ENCODE measurements around the gene WNT4. TPM values are rescaled to one million over a fixed set of nuclear protein-coding genes. Genes with fewer than 3 reads are reported as not detected.

The WNT4 gene
- total RNA-seq, 1 donor from 2014 or later, result 26.4 TPM

- Mint-ChIP-seq H3K36me3 (no peaks in the 10 kb centered on the region), H3K4me3 (no peak overlapping the region), H3K27me3 (no peaks in the 10 kb centered on the region), H3K4me1 (ENCODE audit: unreplicated experiment) (peaks cover 22% of the 10 kb centered on the region), H3K9me3 (no peaks in the 10 kb centered on the region), H3K27ac (no peak overlapping the region)
- no peak for TF ChIP-seq CTCF (conservative IDR thresholded peaks at IDR 0.05)
- DNase-seq (ENCODE audit: extremely low spot score, unreplicated experiment), result no peak
Measured at GRCh38 chr1:22127731-22128130, 15.2 kb downstream of the WNT4 start.

- Mint-ChIP-seq H3K27me3 (no peaks in the 10 kb centered on the region), H3K9me3 (no peaks in the 10 kb centered on the region), H3K36me3 (no peaks in the 10 kb centered on the region), H3K27ac (no peak overlapping the region), H3K4me3 (no peak overlapping the region), H3K4me1 (ENCODE audit: unreplicated experiment) (peaks cover 27% of the 10 kb centered on the region)
- no peak for TF ChIP-seq CTCF (conservative IDR thresholded peaks at IDR 0.05)
- no peak for DNase-seq (ENCODE audit: extremely low spot score, unreplicated experiment)
Measured at GRCh38 chr1:22127248-22127647, 15.6 kb downstream of the WNT4 start.

GRCh38 chr1:22126531-22126930, 16.4 kb downstream of the WNT4 start:
- H3K36me3 Mint-ChIP-seq, result no peaks in the 10 kb centered on the region
- no peaks in the 10 kb centered on the region for H3K27me3 Mint-ChIP-seq
- H3K9me3 Mint-ChIP-seq, result no peaks in the 10 kb centered on the region
- TF ChIP-seq CTCF (conservative IDR thresholded peaks at IDR 0.05), result no peak
- DNase-seq (ENCODE audit: extremely low spot score, unreplicated experiment), result no peak
- H3K27ac Mint-ChIP-seq, result no peak overlapping the region
- H3K4me1 Mint-ChIP-seq (ENCODE audit: unreplicated experiment), result peaks cover 33% of the 10 kb centered on the region
- no peak overlapping the region for H3K4me3 Mint-ChIP-seq

- no peak for DNase-seq (ENCODE audit: extremely low spot score, unreplicated experiment)
- Mint-ChIP-seq H3K4me1 (ENCODE audit: unreplicated experiment) (peaks cover 42% of the 10 kb centered on the region), H3K27ac (peak overlapping the region; percentile 24), H3K36me3 (no peaks in the 10 kb centered on the region), H3K27me3 (no peaks in the 10 kb centered on the region), H3K4me3 (no peak overlapping the region), H3K9me3 (no peaks in the 10 kb centered on the region)
- no peak for TF ChIP-seq CTCF (conservative IDR thresholded peaks at IDR 0.05)
Measured at GRCh38 chr1:22124592-22125229, 18.2 kb downstream of the WNT4 start.

GRCh38 chr1:22123901-22124404, 18.9 kb downstream of the WNT4 start:
- DNase-seq (ENCODE audit: extremely low spot score, unreplicated experiment), result no peak
- Mint-ChIP-seq H3K4me3 (no peak overlapping the region), H3K27me3 (no peaks in the 10 kb centered on the region), H3K27ac (no peak overlapping the region), H3K9me3 (no peaks in the 10 kb centered on the region), H3K4me1 (ENCODE audit: unreplicated experiment) (peaks cover 47% of the 10 kb centered on the region), H3K36me3 (peaks cover 4% of the 10 kb centered on the region)
- TF ChIP-seq CTCF (conservative IDR thresholded peaks at IDR 0.05), result no peak
